SK-N-MC (cell line): ENCODE measurements around the gene AKAP6.

ENCODE experiments used
- DNase-seq: peaks from one replicate; pipeline ENCODE4 v3.0.0-alpha.2; 2011; ENCODE audit warnings: low read depth, low spot score
- H3K27ac ChIP-seq: fragments of 200-600 bp; sonication (generic); 2 replicates; pipeline ENCODE4 v1.5.1; 2016; ENCODE audit warnings: mixed run types
- H3K36me3 ChIP-seq: fragments of 200-600 bp; sonication (generic); 2 replicates; pipeline ENCODE4 v1.6.1; 2017; ENCODE audit warnings: antibody characterized with exemption, low read length, mixed read lengths; ENCODE audit not compliant: insufficient read depth
- H3K4me3 ChIP-seq: fragments of 200-600 bp; sonication (generic); 2 replicates; pipeline ENCODE4 v1.5.1; 2016
- H3K9ac ChIP-seq: fragments of 200-600 bp; sonication (generic); 2 replicates; pipeline ENCODE4 v1.8.0; 2017; ENCODE audit warnings: mixed run types, mixed read lengths; ENCODE audit not compliant: insufficient read length
- H3K9me3 ChIP-seq: fragments of 200-600 bp; sonication (generic); 2 replicates; pipeline ENCODE4 v1.6.1; 2017; ENCODE audit warnings: low read depth, mild to moderate bottlenecking, antibody characterized with exemption, low read length, moderate library complexity, mixed read lengths
- EZH2 ChIP-seq: fragments of 200-600 bp; sonication (generic); IDR thresholded peaks from one replicate; pipeline ENCODE4 v1.6.1; 2017; ENCODE audit warnings: antibody characterized with exemption
- FOXP2 ChIP-seq: optimal IDR thresholded peaks from 2 replicates; pipeline ENCODE3; 2011; ENCODE audit warnings: mild to moderate bottlenecking, moderate library complexity; ENCODE audit not compliant: insufficient read depth; ENCODE audit errors: extremely low read length, control extremely low read depth
- POLR2AphosphoS5 ChIP-seq: IDR thresholded peaks from 2 replicates; pipeline ENCODE4 v1.6.1; 2012; ENCODE audit warnings: mild to moderate bottlenecking, low read depth, low read length, borderline replicate concordance

Gene AKAP6

GRCh38 chr14:32560209-32560857 lies 231.2 kb downstream of the AKAP6 start:
- no peaks in the 10 kb centered on the region for H3K9me3 ChIP-seq
- peak; percentile 34 for DNase-seq
- H3K36me3 ChIP-seq = no peaks in the 10 kb centered on the region
- H3K9ac ChIP-seq = no peak overlapping the region
- no peak overlapping the region for H3K4me3 ChIP-seq
- TF ChIP-seq POLR2AphosphoS5 (no peak), EZH2 (no peak), FOXP2 (no peak)
- H3K27ac ChIP-seq = no peak overlapping the region

- Histone ChIP-seq H3K27ac (no peak overlapping the region), H3K9ac (no peak overlapping the region), H3K36me3 (no peaks in the 10 kb centered on the region), H3K4me3 (no peak overlapping the region), H3K9me3 (no peaks in the 10 kb centered on the region)
- TF ChIP-seq POLR2AphosphoS5 = no peak
- no peak for TF ChIP-seq EZH2
- TF ChIP-seq FOXP2 = no peak
- DNase-seq = no peak
These were observed 232.4 kb downstream of the AKAP6 start for GRCh38 chr14:32561520-32561919.

GRCh38 chr14:32564596-32564995 lies 235.5 kb downstream of the AKAP6 start:
- no peak overlapping the region for H3K4me3 ChIP-seq
- no peak for TF ChIP-seq EZH2
- no peak for TF ChIP-seq POLR2AphosphoS5
- TF ChIP-seq FOXP2 = no peak
- DNase-seq = peak; percentile 45
- no peak overlapping the region for H3K9ac ChIP-seq
- H3K9me3 ChIP-seq = no peaks in the 10 kb centered on the region
- H3K36me3 ChIP-seq = no peaks in the 10 kb centered on the region
- H3K27ac ChIP-seq = peak overlapping the region; percentile 11; the same call in 1 of the 2 replicates

- no peak overlapping the region for H3K27ac ChIP-seq
- no peak for DNase-seq
These were observed 236.2 kb downstream of the AKAP6 start for GRCh38 chr14:32565256-32565655.

GRCh38 chr14:32567543-32568384 lies 238.7 kb downstream of the AKAP6 start:
- no peaks in the 10 kb centered on the region for H3K36me3 ChIP-seq
- H3K27ac ChIP-seq = no peak overlapping the region
- no peaks in the 10 kb centered on the region for H3K9me3 ChIP-seq
- DNase-seq = no peak
- TF ChIP-seq FOXP2 = no peak
- no peak for TF ChIP-seq EZH2
- TF ChIP-seq POLR2AphosphoS5 = no peak
- no peak overlapping the region for H3K9ac ChIP-seq
- H3K4me3 ChIP-seq = no peak overlapping the region

More at GRCh38 chr14:32565256-32565655, 236.2 kb downstream of the AKAP6 start:
- Histone ChIP-seq H3K4me3 (no peak overlapping the region), H3K9ac (no peak overlapping the region), H3K9me3 (no peaks in the 10 kb centered on the region), H3K36me3 (no peaks in the 10 kb centered on the region)
- no peak for TF ChIP-seq POLR2AphosphoS5
- TF ChIP-seq FOXP2 = no peak
- TF ChIP-seq EZH2 = no peak

- TF ChIP-seq EZH2 (no peak), FOXP2 (no peak), POLR2AphosphoS5 (no peak)
- no peaks in the 10 kb centered on the region for H3K9me3 ChIP-seq
- H3K9ac ChIP-seq = no peak overlapping the region
These were observed 242.5 kb downstream of the AKAP6 start for GRCh38 chr14:32571551-32571950.

GRCh38 chr14:32571995-32572866 lies 243.1 kb downstream of the AKAP6 start:
- H3K36me3 ChIP-seq = no peaks in the 10 kb centered on the region
- H3K9me3 ChIP-seq = no peaks in the 10 kb centered on the region
- H3K9ac ChIP-seq = no peak overlapping the region
- H3K27ac ChIP-seq = no peak overlapping the region
- DNase-seq = no peak
- TF ChIP-seq FOXP2 (no peak), POLR2AphosphoS5 (no peak), EZH2 (no peak)
- H3K4me3 ChIP-seq = no peak overlapping the region

More at GRCh38 chr14:32571551-32571950, 242.5 kb downstream of the AKAP6 start:
- Histone ChIP-seq H3K4me3 (no peak overlapping the region), H3K27ac (no peak overlapping the region), H3K36me3 (no peaks in the 10 kb centered on the region)
- DNase-seq = no peak

- no peaks in the 10 kb centered on the region for H3K9me3 ChIP-seq
- H3K27ac ChIP-seq = no peak overlapping the region
- no peak for TF ChIP-seq POLR2AphosphoS5
- no peak for TF ChIP-seq EZH2
- H3K4me3 ChIP-seq = no peak overlapping the region
- H3K36me3 ChIP-seq = no peaks in the 10 kb centered on the region
- H3K9ac ChIP-seq = no peak overlapping the region
- DNase-seq = no peak
These were observed 243.7 kb downstream of the AKAP6 start for GRCh38 chr14:32572867-32573150.

GRCh38 chr14:32574269-32574668 lies 245.2 kb downstream of the AKAP6 start:
- H3K4me3 ChIP-seq = no peak overlapping the region
- H3K9ac ChIP-seq = no peak overlapping the region
- DNase-seq = no peak
- TF ChIP-seq FOXP2 = no peak
- no peak overlapping the region for H3K27ac ChIP-seq
- no peaks in the 10 kb centered on the region for H3K36me3 ChIP-seq
- no peaks in the 10 kb centered on the region for H3K9me3 ChIP-seq
